Activated CD4-positive, CD25-positive, alpha-beta regulatory T cell treated with anti-CD3 and anti-CD28 coated beads, Interleukin-2, amount 50 U/mL, for 72 hours (primary cell): ENCODE data around the gene PRDM13.
"Not testable (repeated sequence)": the region's sequence is repeated elsewhere in the genome, so short reads cannot be mapped to it uniquely, and the experiment has no call there.

Source experiments
- DNase-seq: peaks from one replicate; pipeline ENCODE4 v3.0.0; 2021

Gene PRDM13

GRCh38 chr6:99606656-99607415 lies at the start of gene PRDM13:
TSS of gene PRDM13 (plus strand) at chr6:99606833. CDS start at chr6:99607035, 202 bp downstream.
- DNase-seq = no peak

- DNase-seq = no peak
These were observed 47.6 kb upstream of the PRDM13 start for GRCh38 chr6:99559057-99559456.

GRCh38 chr6:99560668-99561067 lies 46.0 kb upstream of the PRDM13 start:
- no peak for DNase-seq

GRCh38 chr6:99563056-99563723 lies 43.4 kb upstream of the PRDM13 start:
- no peak for DNase-seq

- peak; percentile 88 for DNase-seq
These were observed 38.3 kb upstream of the PRDM13 start, which contains the start of gene CCNC for GRCh38 chr6:99568103-99568933. TSS of gene CCNC (minus strand) at chr6:99568660. CDS start at chr6:99568527, 133 bp downstream.

GRCh38 chr6:99573980-99574617 lies 32.5 kb upstream of the PRDM13 start:
- DNase-seq = no peak

- DNase-seq = no peak
These were observed 30.9 kb upstream of the PRDM13 start for GRCh38 chr6:99575544-99576227.

GRCh38 chr6:99579781-99580180 lies 26.9 kb upstream of the PRDM13 start:
- DNase-seq = no peak

GRCh38 chr6:99587792-99588191 lies 18.8 kb upstream of the PRDM13 start:
- DNase-seq = no peak

- DNase-seq = no peak
These were observed 17.9 kb upstream of the PRDM13 start for GRCh38 chr6:99588618-99589289.

- DNase-seq = no peak
These were observed 17.4 kb upstream of the PRDM13 start for GRCh38 chr6:99589290-99589672.

GRCh38 chr6:99589907-99590493 lies 16.6 kb upstream of the PRDM13 start:
- no peak for DNase-seq

- DNase-seq = no peak
These were observed 15.6 kb upstream of the PRDM13 start for GRCh38 chr6:99590728-99591672.

GRCh38 chr6:99591673-99592364 lies 14.8 kb upstream of the PRDM13 start:
- DNase-seq = no peak

GRCh38 chr6:99592900-99593299 lies 13.7 kb upstream of the PRDM13 start:
- DNase-seq = no peak

- DNase-seq = not testable (repeated sequence)
These were observed 11.9 kb upstream of the PRDM13 start for GRCh38 chr6:99594696-99595095.

- DNase-seq = no peak
These were observed 3.9 kb upstream of the PRDM13 start for GRCh38 chr6:99602520-99603420.

- DNase-seq = no peak
These were observed 3.0 kb upstream of the PRDM13 start for GRCh38 chr6:99603421-99604165.
